HepG2 (cell line): ENCODE results near the gene SUCLG1. TPM values are rescaled to one million over a fixed set of nuclear protein-coding genes. Genes with fewer than 3 reads are reported as not detected.

Experiments used
- BCL6 ChIP-seq: IDR thresholded peaks from 2 replicates; pipeline ENCODE4 v1.6.1; 2016; ENCODE audit warnings: missing genetic modification reagents, missing compliant biosample characterization
- CREB1 ChIP-seq, 2 experiments: fragments of 450-650 bp in 1 of 2; IDR thresholded peaks; 2 replicates each; pipeline ENCODE4 v1.6.1; 2016 to 2017; ENCODE audit warnings: control low read depth in 1 of 2, mild to moderate bottlenecking in 1 of 2, missing compliant biosample characterization in 1 of 2, missing genetic modification characterization in 1 of 2
- FOXP1 ChIP-seq, 2 experiments: fragments of 450-650 bp in 1 of 2; IDR thresholded peaks; 2 replicates each; pipeline ENCODE4 v1.6.1; 2017 to 2018; ENCODE audit warnings: antibody characterized with exemption in 1 of 2
- KLF11 ChIP-seq: IDR thresholded peaks from 2 replicates; pipeline ENCODE4 v1.6.1; 2016; ENCODE audit warnings: missing compliant biosample characterization
- NFIB ChIP-seq: sonication (generic); formaldehyde crosslinking; IDR thresholded peaks from 2 replicates; pipeline ENCODE4 v1.9.0; 2021; ENCODE audit warnings: missing genetic modification reagents, mild to moderate bottlenecking, borderline replicate concordance
- NFYC ChIP-seq: IDR thresholded peaks from 2 replicates; pipeline ENCODE4 v1.6.1; 2016; ENCODE audit warnings: missing genetic modification reagents, missing compliant biosample characterization
- REXO4 ChIP-seq: sonication (generic); formaldehyde crosslinking; IDR thresholded peaks from 2 replicates; pipeline ENCODE4 v1.8.0; 2022; ENCODE audit warnings: missing genetic modification reagents, mild to moderate bottlenecking, borderline replicate concordance
- SOX13 ChIP-seq, 3 experiments: fragments of 450-650 bp in 1 of 3; sonication (generic) in 1 of 3; formaldehyde crosslinking in 1 of 3; IDR thresholded peaks in 2 of 3; conservative IDR thresholded peaks in 1 of 3; 2 replicates each; pipeline versions ENCODE4 v1.5.0 to v1.6.1; 2016 to 2020; ENCODE audit warnings: antibody characterized with exemption in 1 of 3, mild to moderate bottlenecking in 1 of 3, missing compliant biosample characterization in 1 of 3, missing genetic modification reagents in 1 of 3, moderate library complexity in 1 of 3
- SOX5 ChIP-seq: IDR thresholded peaks from 2 replicates; pipeline ENCODE4 v1.6.1; 2016; ENCODE audit warnings: borderline replicate concordance
- TARDBP ChIP-seq: sonication (generic); formaldehyde crosslinking; IDR thresholded peaks from 2 replicates; pipeline ENCODE4 v1.8.0; 2022; ENCODE audit warnings: mild to moderate bottlenecking, missing genetic modification reagents
- YEATS2 ChIP-seq: sonication (generic); formaldehyde crosslinking; IDR thresholded peaks from 2 replicates; pipeline ENCODE4 v1.4.0; 2020; ENCODE audit warnings: missing genetic modification reagents, borderline replicate concordance
- polyA plus RNA-seq, 8 experiments: library from polyadenylated mRNA; depleted of rRNA in 3 of 8; stranded (reverse) in 7 of 8; unstranded in 1 of 8; fragments of >200 nt; fragmentation: Illumina TruSeq in 4 of 8; extraction: Trizol in 4 of 8; gene quantifications; 2 replicates each; pipeline versions ENCODE4 v1.2.1 to v1.2.3, GENCODE V29; 2011 to 2016; ENCODE audit warnings: low read depth in 4 of 8, missing spikeins in 1 of 8, mixed read lengths in 1 of 8; ENCODE audit not compliant: insufficient read depth in 1 of 8
- total RNA-seq, 5 experiments: library from RNA; depleted of rRNA; stranded (reverse); fragments of >200 nt; fragmentation: Illumina TruSeq; extraction: Trizol; gene quantifications; 2 replicates each; pipeline ENCODE4 v1.2.3, GENCODE V29; 2016; ENCODE audit warnings: low read depth in 1 of 5
- TF ChIP-seq, protein P1 (sequence below): IDR thresholded peaks from 2 replicates; pipeline ENCODE4 v1.6.1; 2016
- TF ChIP-seq, protein P2 (sequence below): sonication (generic); formaldehyde crosslinking; conservative IDR thresholded peaks from 2 replicates; pipeline ENCODE4 v1.4.0; 2020; ENCODE audit warnings: mild to moderate bottlenecking, missing genetic modification reagents, moderate library complexity

SUCLG1 gene
- total and polyA plus RNA-seq, 2 of the 13 experiments (the other 11 are each of a cell fraction or from before 2014, with no cell fraction given), result 58.7 to 121 TPM

DNA sequence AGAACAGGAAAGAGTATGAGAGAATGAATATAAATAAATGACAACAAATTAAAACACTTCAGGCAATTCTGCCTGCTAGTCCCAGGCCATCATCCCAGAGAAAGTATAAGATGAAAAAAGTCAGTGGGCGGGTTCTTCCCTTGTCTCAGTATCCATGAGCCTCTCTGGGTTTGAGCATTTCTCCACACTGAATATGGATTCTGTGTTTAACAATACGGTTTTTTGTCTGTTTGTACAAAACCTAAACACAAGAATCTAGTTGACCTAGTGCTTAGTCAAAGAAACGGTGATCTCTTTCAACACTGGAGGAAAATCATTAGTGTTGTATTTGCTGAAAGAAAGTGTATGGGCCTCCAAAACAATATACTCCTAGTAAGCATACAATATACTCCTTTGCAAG is 10.0 kb downstream of the SUCLG1 start (continued):
- TF ChIP-seq SOX13 (IDR thresholded peaks at IDR 0.05), result no peak
- peak in 1 of 2 experiments; percentile 39; a peak in 1 of 4 replicates for TF ChIP-seq SOX13 (CRISPR knock-in tag; conservative IDR thresholded peaks at IDR 0.05 in 1 of 2, IDR thresholded peaks at IDR 0.05 in 1 of 2)
- 0 out of 2 replicates have a peak, but pooled peaks have one; percentile 27 for TF ChIP-seq BCL6
- no peak for TF ChIP-seq NFYC (CRISPR knock-in tag)
- TF ChIP-seq CREB1 (IDR thresholded peaks at IDR 0.05), result no peak
- TF ChIP-seq CREB1 (CRISPR knock-in tag; IDR thresholded peaks at IDR 0.05), result 0 out of 2 replicates have a peak, but pooled peaks have one; percentile 28
- no peak for TF ChIP-seq REXO4 (CRISPR knock-in tag)
- TF ChIP-seq, protein P1, sequence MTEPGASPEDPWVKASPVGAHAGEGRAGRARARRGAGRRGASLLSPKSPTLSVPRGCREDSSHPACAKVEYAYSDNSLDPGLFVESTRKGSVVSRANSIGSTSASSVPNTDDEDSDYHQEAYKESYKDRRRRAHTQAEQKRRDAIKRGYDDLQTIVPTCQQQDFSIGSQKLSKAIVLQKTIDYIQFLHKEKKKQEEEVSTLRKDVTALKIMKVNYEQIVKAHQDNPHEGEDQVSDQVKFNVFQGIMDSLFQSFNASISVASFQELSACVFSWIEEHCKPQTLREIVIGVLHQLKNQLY (CRISPR knock-in tag), result no peak
- TF ChIP-seq NFIB (CRISPR knock-in tag), result no peak
- no peak for TF ChIP-seq FOXP1 (IDR thresholded peaks at IDR 0.05)
- TF ChIP-seq FOXP1 (CRISPR knock-in tag; IDR thresholded peaks at IDR 0.05), result peak; percentile 6; the same call in 1 of the 2 replicates
- TF ChIP-seq, protein P2, sequence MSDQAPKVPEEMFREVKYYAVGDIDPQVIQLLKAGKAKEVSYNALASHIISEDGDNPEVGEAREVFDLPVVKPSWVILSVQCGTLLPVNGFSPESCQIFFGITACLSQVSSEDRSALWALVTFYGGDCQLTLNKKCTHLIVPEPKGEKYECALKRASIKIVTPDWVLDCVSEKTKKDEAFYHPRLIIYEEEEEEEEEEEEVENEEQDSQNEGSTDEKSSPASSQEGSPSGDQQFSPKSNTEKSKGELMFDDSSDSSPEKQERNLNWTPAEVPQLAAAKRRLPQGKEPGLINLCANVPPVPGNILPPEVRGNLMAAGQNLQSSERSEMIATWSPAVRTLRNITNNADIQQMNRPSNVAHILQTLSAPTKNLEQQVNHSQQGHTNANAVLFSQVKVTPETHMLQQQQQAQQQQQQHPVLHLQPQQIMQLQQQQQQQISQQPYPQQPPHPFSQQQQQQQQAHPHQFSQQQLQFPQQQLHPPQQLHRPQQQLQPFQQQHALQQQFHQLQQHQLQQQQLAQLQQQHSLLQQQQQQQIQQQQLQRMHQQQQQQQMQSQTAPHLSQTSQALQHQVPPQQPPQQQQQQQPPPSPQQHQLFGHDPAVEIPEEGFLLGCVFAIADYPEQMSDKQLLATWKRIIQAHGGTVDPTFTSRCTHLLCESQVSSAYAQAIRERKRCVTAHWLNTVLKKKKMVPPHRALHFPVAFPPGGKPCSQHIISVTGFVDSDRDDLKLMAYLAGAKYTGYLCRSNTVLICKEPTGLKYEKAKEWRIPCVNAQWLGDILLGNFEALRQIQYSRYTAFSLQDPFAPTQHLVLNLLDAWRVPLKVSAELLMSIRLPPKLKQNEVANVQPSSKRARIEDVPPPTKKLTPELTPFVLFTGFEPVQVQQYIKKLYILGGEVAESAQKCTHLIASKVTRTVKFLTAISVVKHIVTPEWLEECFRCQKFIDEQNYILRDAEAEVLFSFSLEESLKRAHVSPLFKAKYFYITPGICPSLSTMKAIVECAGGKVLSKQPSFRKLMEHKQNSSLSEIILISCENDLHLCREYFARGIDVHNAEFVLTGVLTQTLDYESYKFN (CRISPR knock-in tag), result peak; percentile 35; the same call in 1 of the 2 replicates
- TF ChIP-seq TARDBP, result no peak
- TF ChIP-seq SOX5 (CRISPR knock-in tag), result peak; percentile 27; the same call in 1 of the 2 replicates
- no peak for TF ChIP-seq YEATS2 (CRISPR knock-in tag)
- TF ChIP-seq KLF11, result no peak
